Fibroblast of gingiva (primary cell): ENCODE results near the gene DNHD1.

Source experiments
- DNase-seq: peaks from one replicate; pipeline ENCODE4 v3.0.0-alpha.2; 2011; ENCODE audit warnings: low read depth

DNHD1 gene

DNA sequence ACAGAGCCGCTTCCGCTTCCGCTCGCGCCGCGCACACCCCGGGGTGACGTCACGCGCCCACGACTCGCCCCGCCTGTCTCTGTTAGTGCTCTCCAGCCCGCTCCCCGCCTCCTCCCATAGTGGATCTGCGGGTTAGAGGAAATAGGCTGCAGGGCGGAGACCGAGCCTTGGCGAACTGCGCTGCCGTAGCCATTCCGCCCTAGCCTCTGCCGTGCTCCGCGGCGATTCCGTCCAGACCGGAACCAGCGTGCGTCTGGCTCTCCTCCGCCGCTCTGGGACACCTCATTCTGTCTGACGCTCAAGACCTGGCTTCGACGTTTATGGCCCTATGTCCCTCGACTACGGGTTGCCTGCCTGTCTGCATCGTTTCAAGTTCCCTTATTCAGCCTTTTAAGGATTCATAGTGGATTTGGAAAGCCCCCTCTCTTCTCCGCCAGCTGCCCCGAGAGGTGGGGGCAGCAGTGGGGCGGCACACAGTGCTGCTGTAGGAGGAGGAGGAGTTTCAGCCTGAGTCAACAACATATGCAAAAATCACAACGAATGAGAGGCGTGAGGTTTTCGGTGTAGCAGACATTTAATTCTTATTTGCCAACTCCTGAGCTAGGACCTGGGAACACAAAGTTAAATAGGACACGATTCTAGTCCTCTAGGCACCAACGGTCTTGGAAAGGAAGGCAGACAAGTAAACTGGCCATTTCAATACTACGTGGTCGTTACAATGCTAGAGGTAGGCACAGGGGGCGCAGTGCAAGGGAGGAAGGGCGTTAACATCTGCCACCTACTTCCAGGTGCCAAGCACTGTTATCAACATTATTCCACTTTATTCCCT lies 115.3 kb downstream of the DNHD1 start, which contains the start of gene TAF10:
TSS of gene TAF10 (minus strand) at position 4 of the 829 bp plus-strand sequence. CDS start 27 bp downstream, outside the sequence.
- DNase-seq, result peak; percentile 96

DNA sequence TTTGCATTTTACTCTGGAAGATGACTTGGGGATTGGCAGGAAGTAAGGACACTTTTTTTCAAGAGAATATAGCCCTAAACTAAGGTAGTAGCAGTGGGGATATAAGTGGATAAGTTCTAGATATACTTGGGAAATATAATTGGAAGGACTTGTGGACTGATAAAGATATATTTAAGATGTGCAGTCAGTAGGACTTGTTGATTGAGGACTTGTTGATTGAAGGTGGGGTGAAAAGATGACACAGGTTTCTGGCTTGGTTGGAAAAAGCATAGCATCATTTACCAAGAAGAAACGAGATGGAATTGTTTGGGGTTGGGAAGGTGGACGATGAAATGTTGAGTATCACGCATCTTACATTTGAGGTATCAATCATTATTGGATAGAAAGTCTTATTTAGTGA lies 116.4 kb downstream of the DNHD1 start:
- no peak for DNase-seq

DNA sequence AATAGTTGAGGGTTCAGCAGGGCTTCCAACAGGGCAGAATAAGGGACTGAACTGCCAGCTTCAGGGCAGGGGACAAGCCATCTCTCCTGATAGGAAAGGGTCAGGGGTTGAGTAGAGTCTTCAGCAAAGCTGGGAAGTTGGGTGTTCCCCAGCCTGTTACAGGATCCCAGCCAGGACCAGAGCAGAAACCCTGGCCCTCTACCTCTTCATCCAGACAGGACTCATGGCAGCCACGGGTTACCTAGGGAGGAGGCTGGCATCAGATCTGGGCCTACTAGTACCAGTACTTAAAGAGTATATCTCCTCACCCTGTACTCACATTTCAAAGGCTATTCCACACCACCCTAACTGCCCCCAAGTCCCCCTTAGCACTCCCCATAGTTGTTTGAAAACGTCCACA lies 117.4 kb downstream of the DNHD1 start:
- no peak for DNase-seq

DNA sequence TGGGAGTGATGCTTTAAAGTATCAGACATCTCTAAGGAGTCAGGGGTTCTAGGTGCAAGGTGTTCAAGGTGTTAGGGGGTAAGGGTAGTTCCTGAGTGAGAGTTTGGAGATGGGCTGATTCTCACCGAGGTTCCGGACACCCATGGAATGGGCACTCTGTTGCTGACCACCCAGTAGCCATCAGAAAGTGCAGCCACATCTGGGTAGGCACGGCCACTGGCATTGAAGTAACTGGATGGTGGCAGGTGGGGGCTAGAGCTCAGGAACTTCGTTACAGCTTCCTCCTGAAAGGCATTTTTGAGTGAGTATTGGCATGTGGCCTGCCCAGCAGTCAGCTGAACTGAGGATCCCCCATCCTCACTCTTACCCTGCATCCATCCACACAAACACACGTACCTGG lies 118.0 kb downstream of the DNHD1 start:
- no peak for DNase-seq

DNA sequence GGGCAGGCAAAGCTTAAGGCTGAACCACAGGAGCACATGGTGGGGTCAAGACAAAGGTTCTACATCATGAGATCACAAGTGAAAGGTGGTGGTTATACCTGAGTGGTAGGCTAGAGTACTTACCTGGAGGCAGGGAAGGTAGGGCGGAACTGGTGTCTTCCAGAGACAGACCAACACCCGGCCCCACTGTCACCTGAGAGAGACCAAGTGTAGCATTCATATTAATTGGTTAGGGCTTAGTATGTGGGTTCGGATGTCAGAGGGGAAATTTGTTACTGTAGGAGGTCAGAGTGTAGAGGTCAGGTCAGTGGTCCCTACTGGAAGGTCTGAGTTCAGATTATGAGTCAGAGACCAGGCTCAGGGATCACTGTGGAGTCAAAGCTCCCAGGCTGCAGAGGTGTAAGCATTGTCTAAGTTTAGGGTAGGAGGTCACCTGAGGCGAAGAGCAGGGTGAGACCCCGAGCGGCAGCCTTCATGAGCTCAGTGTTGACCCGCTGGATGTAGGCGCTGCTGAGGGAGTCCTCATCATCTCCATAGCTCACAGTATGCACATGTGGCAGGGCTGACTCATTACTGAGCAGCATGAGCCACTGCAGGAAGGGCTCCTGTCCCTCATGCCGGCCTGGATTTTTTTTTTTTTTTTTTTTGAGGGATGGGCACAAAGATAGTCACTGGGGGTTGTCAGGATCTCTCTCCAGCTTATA lies 119.0 kb downstream of the DNHD1 start:
- DNase-seq, result no peak

DNA sequence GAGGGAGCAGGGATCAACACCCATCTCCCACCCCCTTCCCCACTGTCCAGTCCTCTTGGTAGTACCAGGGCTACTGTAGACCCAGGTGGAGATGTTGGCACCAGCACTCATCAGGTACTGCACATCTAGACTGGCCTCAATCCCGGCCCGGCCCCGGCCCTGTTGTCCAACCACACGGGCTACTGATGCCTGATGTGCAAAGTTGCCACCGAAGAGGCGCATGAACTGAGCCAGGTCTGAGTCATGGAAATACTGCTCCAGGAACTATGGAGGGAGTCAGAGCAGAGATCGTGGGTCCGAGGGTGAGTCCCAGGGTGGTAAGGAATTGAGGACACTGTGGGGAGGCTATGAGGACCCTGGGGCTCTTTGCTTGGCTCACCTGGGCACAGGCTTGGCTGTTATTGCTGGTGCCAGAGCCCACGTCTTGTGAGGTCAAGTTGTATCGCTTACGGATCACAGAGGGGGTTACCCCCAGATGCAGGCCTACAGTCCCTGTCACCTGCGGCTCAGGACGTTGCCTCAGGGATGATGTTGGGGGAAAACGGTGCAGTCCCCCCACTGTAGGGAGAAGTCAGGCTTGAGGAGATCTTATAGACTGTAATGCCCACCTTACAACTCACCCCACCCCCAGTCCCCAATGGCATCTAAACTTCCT lies 119.6 kb downstream of the DNHD1 start:
- DNase-seq, result no peak

DNA sequence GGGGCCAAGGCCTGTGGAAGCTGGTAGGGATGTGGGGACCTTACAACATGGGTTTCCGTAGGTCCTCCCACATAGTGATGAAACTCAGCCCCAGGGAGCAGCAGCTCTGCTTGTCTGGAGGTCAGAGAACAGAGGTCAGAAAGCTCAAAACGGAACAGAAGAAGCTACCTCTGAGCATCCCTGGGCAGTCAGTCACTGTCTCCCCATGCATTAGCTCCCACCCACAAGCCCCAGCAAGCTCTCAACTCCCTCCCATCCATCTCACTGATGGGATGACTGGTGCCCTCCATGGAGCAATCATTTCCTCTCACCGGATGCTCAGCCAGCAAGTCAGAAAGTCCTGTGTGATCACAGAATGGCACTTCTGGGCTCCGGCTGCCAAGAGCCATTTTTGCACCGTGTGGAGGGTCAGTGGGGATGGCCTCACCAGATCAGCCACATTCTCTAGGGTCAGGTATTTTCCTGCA lies 120.3 kb downstream of the DNHD1 start:
- no peak for DNase-seq

DNA sequence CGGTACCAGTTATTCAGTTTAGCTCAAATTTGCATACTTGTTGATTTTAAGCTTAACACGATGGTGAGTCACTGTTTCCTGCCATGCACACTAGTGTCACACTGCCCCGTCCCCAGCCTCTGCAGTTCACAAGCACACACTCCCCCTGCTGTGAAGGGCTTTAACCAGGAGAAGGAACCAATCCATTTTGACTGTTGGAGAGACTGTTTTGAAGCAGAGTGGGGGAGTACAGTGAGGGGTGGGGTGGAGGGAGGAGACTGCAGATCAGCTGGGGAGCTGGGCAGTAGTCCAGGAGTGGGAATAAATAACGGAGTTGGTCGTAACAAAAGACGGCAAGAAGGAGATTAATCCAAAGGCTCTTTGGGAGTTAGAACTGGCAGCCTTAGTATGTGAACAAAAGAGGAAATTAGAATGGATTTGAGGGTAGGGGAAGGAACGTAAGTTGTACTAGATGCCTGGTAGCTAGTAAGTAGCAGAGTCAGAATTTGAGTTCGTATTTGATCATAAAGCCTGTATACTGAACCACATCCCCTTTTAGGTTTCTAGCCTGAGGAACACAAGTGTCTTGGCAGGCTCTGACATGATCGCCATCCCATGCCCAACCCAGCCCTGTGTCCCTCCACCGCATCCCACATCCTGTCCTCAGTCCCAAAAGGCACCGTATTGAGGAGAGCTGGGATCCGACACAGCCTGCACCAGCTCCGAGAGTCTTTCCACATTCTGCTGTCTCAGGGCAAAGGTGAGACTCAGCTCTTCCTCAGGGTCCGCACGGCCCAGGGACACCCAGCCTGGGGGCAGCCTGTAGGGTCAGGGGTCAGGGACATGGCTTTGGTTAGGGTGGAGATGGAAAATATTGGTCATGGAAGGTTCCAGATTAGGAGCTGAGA lies 121.3 kb downstream of the DNHD1 start:
- peak; percentile 75 for DNase-seq

DNA sequence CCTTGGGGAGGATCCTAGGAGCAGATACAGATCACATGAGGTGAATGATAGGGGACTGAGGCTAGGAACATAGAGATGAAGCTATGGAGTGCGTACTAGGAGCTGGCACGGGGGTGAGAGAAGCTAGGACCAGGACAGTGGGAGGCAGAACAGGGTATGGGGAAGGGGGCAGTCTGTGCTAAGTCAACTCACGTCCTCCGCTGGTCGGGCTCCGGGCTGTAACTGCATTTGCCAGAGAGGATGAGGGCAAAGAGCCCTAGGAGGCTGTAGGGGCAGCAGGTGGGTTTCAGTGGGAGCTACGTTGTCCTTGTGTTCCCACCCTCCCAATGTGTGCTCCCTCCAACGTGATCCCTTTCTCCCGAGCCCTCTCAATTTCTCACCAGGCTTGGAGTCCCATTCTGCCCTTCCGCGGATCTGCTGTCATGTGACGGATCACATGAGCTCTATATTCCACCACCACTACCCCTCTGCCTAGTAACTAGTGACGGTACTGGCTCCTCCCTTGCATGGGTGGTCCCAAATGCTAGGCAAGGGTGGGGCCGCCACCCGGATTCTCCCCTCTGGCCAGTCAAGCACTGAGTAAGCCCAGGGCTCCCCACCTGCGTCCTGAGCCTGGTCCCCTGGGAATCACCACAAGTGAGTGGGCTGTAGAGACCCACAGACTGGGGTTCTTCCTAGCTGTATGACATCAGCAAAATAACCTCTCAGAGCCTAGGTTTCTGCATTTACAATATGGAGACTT lies 122.1 kb downstream of the DNHD1 start, which contains the start of gene TPP1:
TSS of gene TPP1 (minus strand) at position 419 of the 742 bp plus-strand sequence. CDS start at position 397, 22 bp downstream.
- DNase-seq, result peak; percentile 89

DNA sequence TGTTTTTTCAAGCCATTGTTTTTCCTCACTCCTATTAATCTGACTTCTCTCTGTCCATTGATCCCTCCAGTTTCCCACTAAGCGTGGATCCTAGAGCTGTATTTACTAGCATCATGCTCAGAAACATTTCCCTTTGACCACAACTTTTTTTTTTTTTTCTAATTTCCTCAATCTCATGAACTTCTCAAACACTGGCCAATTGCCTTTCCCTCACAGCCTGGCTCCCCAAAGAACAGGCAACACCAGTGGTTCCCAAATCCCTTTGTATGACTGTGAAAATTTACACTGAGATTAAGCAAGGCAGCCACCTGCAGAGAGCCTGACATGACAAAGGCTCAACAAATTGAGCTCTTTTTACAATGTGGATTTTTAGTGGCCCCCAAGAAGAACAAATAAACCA lies 123.6 kb downstream of the DNHD1 start:
- no peak for DNase-seq
